NCI-H2029 (cell line): ENCODE results near the gene MAP3K19.
"Not testable (repeated sequence)": the region's sequence is repeated elsewhere in the genome, so short reads cannot be mapped to it uniquely, and the experiment has no call there.

ENCODE experiments used
- DNase-seq: peaks from one replicate; lab custom pipeline; 2025; lab: John Stamatoyannopoulos, UW

MAP3K19 gene, protein sequence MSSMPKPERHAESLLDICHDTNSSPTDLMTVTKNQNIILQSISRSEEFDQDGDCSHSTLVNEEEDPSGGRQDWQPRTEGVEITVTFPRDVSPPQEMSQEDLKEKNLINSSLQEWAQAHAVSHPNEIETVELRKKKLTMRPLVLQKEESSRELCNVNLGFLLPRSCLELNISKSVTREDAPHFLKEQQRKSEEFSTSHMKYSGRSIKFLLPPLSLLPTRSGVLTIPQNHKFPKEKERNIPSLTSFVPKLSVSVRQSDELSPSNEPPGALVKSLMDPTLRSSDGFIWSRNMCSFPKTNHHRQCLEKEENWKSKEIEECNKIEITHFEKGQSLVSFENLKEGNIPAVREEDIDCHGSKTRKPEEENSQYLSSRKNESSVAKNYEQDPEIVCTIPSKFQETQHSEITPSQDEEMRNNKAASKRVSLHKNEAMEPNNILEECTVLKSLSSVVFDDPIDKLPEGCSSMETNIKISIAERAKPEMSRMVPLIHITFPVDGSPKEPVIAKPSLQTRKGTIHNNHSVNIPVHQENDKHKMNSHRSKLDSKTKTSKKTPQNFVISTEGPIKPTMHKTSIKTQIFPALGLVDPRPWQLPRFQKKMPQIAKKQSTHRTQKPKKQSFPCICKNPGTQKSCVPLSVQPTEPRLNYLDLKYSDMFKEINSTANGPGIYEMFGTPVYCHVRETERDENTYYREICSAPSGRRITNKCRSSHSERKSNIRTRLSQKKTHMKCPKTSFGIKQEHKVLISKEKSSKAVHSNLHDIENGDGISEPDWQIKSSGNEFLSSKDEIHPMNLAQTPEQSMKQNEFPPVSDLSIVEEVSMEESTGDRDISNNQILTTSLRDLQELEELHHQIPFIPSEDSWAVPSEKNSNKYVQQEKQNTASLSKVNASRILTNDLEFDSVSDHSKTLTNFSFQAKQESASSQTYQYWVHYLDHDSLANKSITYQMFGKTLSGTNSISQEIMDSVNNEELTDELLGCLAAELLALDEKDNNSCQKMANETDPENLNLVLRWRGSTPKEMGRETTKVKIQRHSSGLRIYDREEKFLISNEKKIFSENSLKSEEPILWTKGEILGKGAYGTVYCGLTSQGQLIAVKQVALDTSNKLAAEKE (N-terminal part only)

DNA sequence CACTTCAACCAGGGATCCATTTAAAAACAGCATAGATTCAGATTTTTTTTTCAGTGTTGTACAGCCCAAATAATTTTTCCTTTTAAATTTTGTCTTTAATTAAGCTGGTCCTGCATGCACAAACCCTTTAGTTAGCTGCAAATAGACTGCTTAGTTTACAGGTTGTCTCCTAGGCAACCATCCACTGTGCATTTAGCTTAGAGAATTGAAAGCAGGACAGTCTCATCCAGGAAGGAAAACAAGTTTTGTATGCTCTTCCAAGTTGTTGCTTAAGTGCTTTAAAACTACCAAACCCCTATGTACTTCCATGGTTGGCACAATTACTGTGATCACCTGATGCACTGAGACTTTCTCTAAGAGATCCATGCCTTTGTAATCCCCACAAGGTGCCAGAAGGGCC is at the start of gene MAP3K19:
TSS of gene MAP3K19 (minus strand) at position 148 of the 400 bp plus-strand sequence. CDS start 22,800 bp downstream, outside the sequence.
- DNase-seq, result no peak

DNA sequence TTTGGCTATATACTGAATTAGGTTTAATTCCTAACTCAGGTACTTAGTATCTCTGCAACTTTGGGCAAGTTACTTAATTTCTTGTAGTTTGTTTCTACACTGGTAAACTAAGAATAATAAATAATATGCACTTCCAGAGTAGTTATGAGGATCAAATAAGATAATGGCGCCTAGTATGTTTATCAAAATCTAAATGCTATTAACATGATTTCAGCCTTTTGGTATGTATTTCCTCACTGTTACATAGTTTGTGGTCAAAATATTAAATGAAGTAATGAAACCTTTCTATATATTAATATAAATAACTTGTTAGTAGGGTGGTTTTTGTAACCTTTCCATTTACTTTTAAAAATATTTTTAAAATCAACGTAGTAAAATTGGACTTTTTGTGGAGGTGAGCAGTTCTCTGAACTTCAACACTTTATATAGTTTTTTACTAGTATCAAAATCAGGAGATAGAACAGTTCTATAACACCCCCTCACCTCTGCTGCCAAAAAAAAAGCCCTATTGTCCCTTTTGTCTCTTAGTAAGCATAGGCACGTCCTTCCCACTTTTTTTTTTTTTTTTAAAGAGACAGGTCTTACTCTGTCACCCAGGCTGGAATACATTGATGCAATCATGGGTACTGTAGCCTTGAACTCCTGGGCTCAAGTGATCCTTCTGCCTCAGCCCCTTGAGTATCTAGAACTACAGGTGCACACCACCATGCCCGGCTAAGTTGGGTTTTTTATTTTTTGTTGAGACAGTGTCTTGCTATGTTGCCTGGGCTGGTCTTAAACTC is 49.6 kb upstream of the MAP3K19 start:
- no peak for DNase-seq

DNA sequence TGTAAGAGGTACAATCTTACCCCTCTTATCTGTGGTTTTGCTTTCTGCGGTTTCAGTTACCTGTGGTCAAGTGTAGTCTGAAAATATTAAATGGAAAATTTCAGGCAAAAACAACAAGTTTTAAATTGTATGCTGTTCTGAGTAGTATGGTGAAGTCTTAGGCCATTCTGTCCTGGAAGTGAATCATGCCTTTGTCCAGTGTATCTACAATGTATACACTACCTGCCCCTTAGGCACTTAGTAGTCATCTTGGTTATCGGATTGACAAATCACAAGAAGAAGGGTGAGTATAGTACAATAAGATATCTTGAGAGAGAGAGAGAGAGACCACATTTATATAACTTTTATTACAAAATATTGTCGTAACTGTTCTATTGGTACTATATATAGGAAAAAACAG is 48.3 kb upstream of the MAP3K19 start:
- no peak for DNase-seq

DNA sequence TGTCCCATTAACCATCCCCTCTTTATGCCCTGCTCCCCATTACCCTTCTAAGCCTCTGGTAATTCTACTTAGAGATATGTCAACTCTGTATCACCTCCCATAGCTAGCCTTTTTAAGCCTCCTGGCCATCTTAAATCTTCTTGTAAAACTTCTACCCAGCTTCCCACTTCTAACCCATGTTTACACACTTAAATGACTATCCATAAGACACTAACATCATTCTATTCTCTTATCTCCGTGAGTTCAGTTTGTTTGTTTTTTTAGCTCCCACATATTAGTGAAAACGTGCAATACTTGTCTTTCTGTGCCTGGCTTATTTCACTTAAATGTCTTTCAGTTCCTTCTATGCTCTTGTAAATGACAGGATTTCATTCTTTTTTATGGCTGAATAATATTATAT is 47.3 kb upstream of the MAP3K19 start:
- no peak for DNase-seq

DNA sequence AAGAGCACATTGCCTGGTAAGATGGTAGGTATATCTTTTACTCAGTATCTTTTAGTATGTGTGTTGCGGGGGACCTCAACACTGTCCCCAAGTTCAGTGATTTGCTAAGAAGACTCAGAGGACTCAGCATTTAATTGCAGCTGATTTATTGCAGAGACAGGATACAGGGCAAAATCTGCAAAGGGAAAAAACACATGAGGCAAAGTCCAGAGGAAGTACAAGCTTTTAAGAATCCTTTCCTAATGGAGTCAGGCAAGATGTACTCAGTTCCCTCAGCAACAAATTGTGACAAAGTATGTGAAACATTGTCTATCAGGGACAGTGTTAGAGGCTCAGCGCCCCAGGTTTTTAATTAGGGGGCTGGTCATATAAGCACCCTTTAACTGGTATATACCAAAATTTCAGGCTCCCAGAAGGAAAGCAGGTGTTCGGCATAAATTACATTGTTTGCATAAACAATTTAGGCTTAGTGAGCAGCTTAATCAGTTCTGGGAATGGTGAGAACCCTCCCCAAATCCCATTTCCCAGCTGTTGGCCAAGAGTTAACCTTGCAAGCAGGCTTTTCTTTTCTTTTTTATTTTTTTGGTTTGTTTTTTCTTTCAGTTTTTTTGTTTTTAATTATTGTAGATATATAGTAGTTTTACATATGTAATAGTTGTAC is 46.6 kb upstream of the MAP3K19 start:
- DNase-seq, result no peak

DNA sequence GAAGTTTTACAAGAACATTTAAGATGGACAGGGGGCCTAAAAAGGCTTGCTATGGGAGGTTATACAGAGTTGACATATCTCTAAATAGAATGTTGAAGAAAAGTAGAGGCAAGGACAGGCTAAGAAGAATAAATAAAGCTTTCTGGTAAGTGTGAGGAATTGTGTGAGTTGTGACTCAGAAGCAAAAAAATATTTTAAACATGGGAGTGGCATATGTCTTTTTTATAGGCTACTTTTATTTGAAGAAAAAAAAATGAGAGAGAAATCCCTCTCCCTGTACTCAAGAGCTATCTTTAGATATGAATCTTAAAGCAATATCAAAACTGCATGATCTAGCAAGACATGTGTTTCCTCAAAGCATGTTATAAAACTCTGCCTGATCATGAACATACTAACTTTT is 45.9 kb upstream of the MAP3K19 start:
- no peak for DNase-seq

DNA sequence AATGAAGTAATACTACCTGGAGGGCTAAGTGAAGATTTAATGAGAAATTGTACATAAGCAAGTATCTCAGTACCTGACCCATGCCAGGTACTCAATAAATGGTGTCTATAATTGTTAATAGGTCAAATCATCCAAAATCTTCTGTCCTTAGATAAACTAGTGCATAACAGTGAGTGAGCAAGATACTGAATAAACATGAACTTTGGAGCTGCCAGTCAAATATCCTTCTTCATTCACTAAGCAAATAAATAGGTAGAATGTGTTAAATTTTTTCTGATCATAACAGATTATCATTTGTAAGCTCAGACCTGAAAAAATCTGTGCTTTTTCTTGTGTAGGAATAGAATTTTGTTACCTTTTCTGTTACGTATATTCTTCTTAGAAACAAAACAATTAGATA is 44.4 kb upstream of the MAP3K19 start:
- no peak for DNase-seq

DNA sequence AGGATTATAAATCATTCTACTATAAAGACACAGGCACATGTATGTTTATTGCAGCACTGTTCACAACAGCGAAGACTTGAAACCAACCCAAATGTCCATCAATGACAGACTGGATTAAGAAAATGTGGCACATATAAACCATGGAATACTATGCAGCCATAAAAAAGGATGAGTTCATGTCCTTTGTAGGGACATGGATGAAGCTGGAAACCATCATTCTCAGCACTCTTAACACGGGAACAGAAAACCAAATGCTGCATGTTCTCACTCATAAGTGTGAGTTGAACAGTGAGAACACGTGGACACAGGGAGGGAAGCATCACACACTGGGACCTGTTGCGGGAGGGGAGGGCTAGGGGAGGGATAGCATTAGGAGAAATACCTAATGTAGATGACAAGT is 42.4 kb upstream of the MAP3K19 start:
- not testable (repeated sequence) for DNase-seq

DNA sequence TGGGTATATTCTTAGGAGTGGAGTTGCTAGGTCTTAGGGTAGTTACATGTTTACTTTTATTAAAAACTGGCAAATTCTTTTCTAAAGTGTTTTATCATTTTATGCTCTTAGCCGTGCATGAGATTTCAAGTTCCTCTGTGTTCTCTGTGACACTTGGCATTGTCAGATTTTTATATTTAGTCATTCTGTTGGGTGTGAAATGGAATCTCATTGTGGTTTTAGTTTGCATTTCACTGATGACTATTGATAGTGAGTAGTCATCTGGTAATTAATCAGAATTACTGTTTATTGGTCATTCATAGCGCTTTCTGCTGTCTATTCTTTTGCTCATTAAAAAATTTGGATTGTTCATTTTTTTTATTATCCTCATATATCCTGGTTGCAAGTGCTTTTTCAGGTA is 39.0 kb upstream of the MAP3K19 start:
- DNase-seq, result no peak

DNA sequence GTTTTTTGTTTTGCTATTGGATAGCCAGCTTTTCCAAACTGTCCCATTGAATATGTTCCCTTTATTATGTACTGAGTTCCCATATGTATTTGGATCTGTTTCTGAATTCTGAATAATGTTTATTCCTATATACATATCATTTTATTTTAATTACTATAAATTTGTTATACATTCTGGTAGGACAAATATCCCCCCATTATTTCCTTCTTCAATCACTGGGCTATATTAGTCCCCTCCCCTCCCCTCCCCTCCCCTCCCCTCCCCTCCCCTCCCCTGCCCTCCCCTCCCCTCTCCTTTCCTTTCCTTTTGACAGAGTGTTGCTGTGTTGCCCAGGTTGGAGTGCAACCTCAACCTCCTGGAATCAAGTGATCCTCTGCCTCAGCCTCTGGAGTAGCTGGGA is 31.2 kb upstream of the MAP3K19 start:
- DNase-seq, result no peak

DNA sequence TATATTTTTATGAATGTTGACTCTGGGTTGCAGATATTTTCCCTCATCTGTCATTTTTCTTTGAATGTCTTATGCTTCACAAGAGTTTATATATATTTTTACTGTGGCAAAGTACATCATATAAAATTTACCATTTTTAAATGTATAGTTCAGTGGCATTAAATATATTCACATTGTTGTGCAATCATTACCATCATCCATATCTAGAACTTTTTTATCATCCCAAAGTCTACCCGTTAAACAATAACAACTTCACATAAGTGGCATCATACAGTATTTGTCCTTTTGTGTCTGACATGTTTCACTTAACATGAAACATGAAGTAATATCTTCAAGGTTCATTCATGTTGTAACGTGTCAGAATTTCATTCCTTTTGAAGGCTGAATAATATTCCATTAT is 29.3 kb upstream of the MAP3K19 start:
- no peak for DNase-seq

DNA sequence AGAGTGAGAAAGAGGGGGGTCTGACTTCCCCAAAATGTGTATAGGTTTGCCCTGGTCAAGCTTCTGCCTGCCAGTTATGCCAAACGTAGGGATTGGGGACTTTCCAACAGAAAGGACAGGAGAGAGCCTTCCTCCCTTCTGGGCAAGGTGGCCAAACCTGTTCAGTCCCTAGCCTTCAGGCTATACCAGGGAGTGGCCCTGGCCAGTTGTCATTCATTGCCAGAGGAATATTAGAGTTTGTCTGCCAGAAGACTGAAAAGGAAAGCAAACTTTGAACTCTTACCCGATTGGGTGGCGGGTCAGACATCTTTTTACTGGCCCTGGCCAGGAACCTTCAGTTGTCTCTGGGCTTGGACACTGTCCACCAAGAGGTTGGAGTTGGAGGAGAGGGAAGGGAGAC is 27.0 kb upstream of the MAP3K19 start:
- no peak for DNase-seq

DNA sequence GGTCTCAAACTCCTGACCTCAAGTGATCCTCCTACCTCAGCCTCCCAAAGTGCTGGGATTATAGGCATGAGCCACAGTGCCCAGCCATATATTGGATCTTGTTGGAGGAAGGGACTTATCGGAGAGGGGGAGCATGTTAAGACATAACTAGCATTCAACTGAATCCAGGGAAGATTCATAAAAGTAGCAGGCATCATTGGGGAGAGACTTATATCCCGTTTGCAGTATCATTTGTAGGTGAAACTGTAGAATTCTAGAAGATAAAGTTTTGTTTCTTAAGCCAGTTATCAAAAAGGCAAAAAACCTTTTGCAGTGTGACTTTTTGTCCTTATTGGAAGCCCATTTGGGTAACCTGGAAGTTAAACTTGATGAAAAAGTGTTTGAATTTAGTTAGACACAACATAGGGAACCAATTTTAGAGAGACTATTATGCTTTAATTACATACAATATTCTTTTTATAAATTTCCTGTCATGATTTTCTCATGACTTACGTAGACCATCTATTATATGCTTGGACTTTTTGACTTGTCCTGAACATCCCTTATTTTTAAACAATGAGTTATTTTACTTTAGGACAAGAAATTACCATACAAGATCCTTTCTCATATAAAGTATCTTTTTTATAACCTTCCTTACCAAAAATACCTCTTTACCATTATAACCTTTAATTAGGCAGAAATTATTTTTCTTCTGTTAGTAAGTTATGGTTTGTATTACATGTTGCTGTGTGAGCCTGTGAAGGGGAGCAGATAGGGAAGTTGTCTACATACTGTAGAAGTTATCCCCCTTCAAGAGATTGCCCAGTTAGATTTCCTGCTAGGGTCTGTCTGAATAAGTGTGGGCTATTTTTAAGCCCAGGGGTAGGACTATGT is 25.1 kb upstream of the MAP3K19 start:
- DNase-seq, result no peak

DNA sequence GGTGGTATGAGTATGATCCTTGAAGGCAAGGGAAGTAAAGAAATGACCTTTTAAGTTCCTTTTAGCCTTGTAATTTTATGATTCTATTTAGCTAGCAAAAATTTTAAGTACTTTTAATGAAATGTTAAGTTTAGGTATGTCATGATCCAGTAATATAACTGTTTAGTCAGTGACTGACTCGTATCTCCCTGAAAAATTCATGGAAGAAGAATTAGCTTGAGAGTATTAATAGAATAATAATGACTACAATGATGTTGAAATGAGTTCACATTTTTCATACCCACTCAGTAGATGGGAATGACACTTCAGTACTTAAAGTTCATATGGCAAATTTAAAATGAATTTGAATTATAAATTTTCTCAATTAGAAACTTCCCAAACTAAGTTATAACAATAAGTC is 19.5 kb upstream of the MAP3K19 start:
- no peak for DNase-seq

DNA sequence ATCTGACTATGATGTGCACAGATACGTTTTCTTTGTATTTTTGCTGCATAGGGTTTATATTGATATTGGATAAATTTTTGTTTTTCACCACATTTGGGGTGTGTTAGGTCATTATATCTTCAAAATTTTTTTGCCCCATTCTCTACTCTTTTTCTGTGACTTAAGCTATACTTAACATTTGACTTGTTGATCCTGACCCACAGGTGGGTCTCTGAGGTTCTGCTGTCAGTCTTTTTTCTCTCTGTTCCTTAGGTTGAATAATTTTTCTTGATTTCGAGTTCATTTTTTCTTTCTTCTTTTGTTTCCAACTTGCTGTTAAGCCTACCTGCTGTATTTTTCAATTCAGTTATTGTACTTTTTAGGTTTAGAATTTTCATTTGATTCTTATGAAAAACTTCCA is 16.9 kb upstream of the MAP3K19 start:
- no peak for DNase-seq

DNA sequence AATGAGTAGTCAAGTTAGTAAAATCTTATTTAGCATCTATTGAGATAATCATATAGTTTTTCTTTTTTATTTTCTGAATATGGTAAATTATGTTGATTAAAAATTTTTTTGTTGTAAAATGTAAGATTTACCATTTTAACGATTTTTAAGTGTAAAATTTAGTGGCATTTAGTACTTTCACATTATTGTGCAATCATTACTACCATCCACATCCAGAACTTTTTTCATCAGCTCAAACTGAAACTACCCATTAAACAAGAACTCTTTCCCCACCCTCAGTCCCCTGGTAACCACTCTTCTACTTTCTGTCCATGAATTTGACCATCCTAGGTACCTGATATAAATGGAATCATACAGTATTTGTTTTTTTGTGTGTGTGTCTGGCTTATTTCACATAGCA is 16.0 kb upstream of the MAP3K19 start:
- no peak for DNase-seq

DNA sequence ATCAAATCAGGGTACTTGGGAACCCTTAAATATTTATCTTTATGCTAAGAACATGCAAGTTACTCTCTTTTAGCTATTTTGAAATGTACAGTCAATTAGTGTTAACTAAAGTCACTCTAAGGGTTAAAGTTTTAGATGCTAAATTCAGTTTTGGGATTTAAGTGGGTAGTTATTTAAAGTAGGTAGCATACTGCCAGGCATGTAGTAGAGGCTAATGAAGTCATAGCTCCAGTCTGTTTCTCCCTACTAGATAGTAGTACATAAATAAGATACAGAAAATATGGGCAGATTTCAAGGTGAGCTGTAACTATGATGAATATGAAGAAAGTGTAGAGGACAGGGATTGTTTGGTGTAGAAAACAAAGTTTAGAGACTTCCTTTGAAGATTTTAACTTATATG is 12.3 kb upstream of the MAP3K19 start:
- DNase-seq, result no peak

DNA sequence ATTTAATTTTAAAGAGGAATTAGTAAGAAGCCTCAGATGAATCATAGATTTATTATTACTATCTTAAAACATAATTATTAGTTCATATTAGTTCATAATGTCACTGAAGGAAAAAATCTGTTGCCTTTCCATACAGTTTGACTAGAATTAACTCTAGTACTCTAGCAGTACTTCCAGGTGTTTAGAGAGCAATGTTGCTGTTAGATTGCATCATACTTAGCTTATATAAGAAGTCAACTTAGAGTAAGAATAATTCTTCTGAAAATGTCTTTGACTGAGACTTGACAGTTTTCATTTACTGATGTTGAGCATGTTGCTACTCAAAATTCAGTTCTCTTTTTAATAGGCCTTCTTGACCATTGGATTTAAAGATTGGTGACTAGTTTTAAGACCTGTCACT is 9.5 kb upstream of the MAP3K19 start:
- DNase-seq, result no peak

DNA sequence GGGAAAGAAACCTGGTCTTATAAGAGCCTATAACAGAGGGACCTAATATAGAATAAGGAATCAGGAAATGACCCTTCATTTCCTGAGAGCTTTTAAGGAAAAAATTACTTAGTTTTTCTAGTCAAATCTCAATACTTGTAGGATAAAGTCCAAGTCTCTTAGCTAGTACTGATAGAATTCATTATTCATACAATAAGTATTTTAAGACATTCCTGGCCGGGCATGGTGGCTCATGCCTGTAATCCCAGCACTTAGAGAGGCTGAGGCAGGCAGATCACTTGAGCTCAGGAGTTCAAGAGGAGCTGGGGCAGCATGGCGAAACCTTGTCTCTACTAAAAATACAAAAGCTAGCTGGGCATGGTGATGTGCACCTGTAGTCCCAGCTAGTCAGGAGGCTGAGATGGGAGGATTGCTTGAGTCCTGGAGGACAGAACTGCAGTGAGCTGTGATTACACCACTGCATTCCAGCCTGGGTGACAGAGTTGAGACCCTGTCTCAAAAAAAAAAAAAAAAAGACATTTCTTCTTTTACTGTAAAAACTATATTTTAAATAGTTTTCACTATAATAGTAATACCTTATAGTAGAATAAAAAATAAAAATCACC is 8.0 kb upstream of the MAP3K19 start:
- DNase-seq, result no peak

DNA sequence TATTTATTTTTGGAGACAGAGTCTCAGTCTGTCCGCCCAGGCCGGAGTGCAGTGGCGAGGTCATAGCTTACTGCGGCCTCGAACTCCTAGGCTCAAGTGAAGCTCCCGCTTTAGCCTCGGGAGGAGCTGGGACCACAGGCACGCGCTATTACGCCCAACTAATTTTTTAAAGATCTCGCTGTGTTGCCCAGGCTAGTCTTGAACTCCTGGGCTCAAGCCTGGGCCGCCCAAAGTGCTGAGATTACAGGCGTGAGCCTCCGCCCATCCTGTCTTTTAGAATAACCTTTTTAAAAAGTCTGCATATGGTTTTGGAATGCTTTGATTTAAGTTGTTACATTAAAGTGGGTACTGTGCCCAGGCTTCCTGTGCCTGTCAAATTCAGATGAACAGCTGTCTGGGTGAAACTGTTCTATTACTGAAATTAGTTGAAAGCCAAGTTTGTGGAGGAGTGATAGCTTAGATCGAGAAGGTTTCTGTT is 5.8 kb upstream of the MAP3K19 start:
- DNase-seq, result no peak
